Testis (tissue), 5 donors: ENCODE data around the gene BMP5. TPM values are rescaled to one million over a fixed set of nuclear protein-coding genes. Genes with fewer than 3 reads are reported as not detected.

Experiments used
- DNase-seq: peaks from one replicate; pipeline ENCODE4 v3.0.0-alpha.2; 2019
- H3K27ac ChIP-seq, 2 donors: fragments of 200-600 bp; sonication (generic); one replicate each; pipeline ENCODE4 v1.5.1; 2019
- H3K27me3 ChIP-seq: fragments of 200-600 bp; sonication (generic); one replicate; pipeline ENCODE4 v1.5.1; 2019
- H3K36me3 ChIP-seq: fragments of 200-600 bp; sonication (generic); one replicate; pipeline ENCODE4 v1.5.1; 2017; ENCODE audit warnings: low read depth; ENCODE audit errors: missing control alignments
- H3K4me1 ChIP-seq: fragments of 200-600 bp; sonication (generic); one replicate; pipeline ENCODE4 v1.5.1; 2019
- H3K4me3 ChIP-seq, 2 donors: fragments of 200-600 bp; sonication (generic); one replicate each; pipeline ENCODE4 v1.5.1; 2017 to 2019
- H3K9me3 ChIP-seq: fragments of 200-600 bp; sonication (generic); one replicate; pipeline ENCODE4 v1.5.1; 2017
- CTCF ChIP-seq, 3 experiments: fragments of 450-650 bp in 2 of 3; fragments of 200-600 bp in 1 of 3; sonication (generic) in 1 of 3; IDR thresholded peaks; one replicate each; pipeline ENCODE4 v1.5.1; 2016 to 2019; ENCODE audit warnings: antibody characterized with exemption in 3 of 3, mild to moderate bottlenecking in 2 of 3, moderate library complexity in 1 of 3
- POLR2A ChIP-seq: fragments of 450-650 bp; IDR thresholded peaks from one replicate; pipeline ENCODE4 v1.6.1; 2017; ENCODE audit warnings: antibody characterized with exemption, mild to moderate bottlenecking, moderate library complexity
- WGBS, 2 donors: methylation state at CpG; one replicate each; pipeline ENCODE4 v1.1.5; 2018; 5-methylcytosine and 5-hydroxymethylcytosine counted together
- intact Hi-C: fragments of 100-400 bp; cut with DNase I; formaldehyde crosslinking; loops from one replicate; pipeline ENCODE4 v1.15.1; 2023; ENCODE audit warnings: low total_unique reads
- long read RNA-seq, 2 donors: transcript quantifications; one replicate each; lab custom pipeline, GENCODE V29; 2026
- polyA plus RNA-seq: library from polyadenylated mRNA; stranded (reverse); fragments of 350-450 nt; fragmentation: Illumina TruSeq; extraction: RNeasy Lipid Tissue Mini Kit (QIAGEN cat#74804); gene quantifications from one replicate; pipeline ENCODE4 v1.2.3, GENCODE V29; 2014; ENCODE audit warnings: low read depth, low replicate concordance; ENCODE audit not compliant: insufficient read depth
- total RNA-seq, 2 donors: library from RNA; depleted of rRNA; stranded (reverse); fragments of >200 nt; gene quantifications; one replicate each; pipeline ENCODE4 v1.2.3, GENCODE V29; 2016

Gene BMP5
- total RNA-seq (under 1 TPM in 1 of 2 donors, not detected in 1; 0.06 TPM), polyA plus RNA-seq (0.12 TPM)
- long read RNA-seq, donor 1, result 0 reads
- long read RNA-seq, donor 2, result 0 reads

GRCh38 chr6:55875400-55875799 lies at the start of gene BMP5:
BMP5 (minus strand) TSS chr6:55875590; CDS start chr6:55874865, 725 bp downstream.
- H3K9me3 ChIP-seq, result no peaks in the 10 kb centered on the region
- WGBS, 2 donors, result 81 to 87% methylated on average over 2 of the region's 2 CpGs
- no peaks in the 10 kb centered on the region for H3K36me3 ChIP-seq
- no peak for DNase-seq
- no peak within 1 kb of the TSS for H3K4me3 ChIP-seq
- TF ChIP-seq POLR2A (no peak), CTCF (IDR thresholded peaks at IDR 0.05) (no peak)
- no peak within 1 kb of the TSS for H3K27ac ChIP-seq
- H3K4me1 ChIP-seq, result no peaks in the 10 kb centered on the region
- H3K27me3 ChIP-seq, result no peaks in the 10 kb centered on the region
- intact Hi-C loops, result no loop called here

GRCh38 chr6:55922406-55922805 lies 47.0 kb upstream of the BMP5 start:
- no peaks in the 10 kb centered on the region for H3K36me3 ChIP-seq
- intact Hi-C loops, result no loop called here
- TF ChIP-seq CTCF (IDR thresholded peaks at IDR 0.05) (no peak), POLR2A (no peak)
- no peak overlapping the region for H3K27ac ChIP-seq
- no peaks in the 10 kb centered on the region for H3K9me3 ChIP-seq
- no peaks in the 10 kb centered on the region for H3K27me3 ChIP-seq
- no peak for DNase-seq
- no peak overlapping the region for H3K4me3 ChIP-seq
- no peaks in the 10 kb centered on the region for H3K4me1 ChIP-seq

GRCh38 chr6:55919716-55920308 lies 44.4 kb upstream of the BMP5 start:
- no peaks in the 10 kb centered on the region for H3K36me3 ChIP-seq
- no peak overlapping the region for H3K27ac ChIP-seq
- H3K4me3 ChIP-seq, result no peak overlapping the region
- no peaks in the 10 kb centered on the region for H3K9me3 ChIP-seq
- DNase-seq, result no peak
- TF ChIP-seq POLR2A, result no peak
- no peak for TF ChIP-seq CTCF (IDR thresholded peaks at IDR 0.05)
- H3K4me1 ChIP-seq, result no peaks in the 10 kb centered on the region
- intact Hi-C loops, result no loop called here
- no peaks in the 10 kb centered on the region for H3K27me3 ChIP-seq
- WGBS, 2 donors, result 74 to 89% methylated on average over 5 of the region's 5 CpGs

GRCh38 chr6:55918639-55919038 lies 43.2 kb upstream of the BMP5 start:
- Histone ChIP-seq H3K9me3 (no peaks in the 10 kb centered on the region), H3K36me3 (no peaks in the 10 kb centered on the region), H3K4me1 (no peaks in the 10 kb centered on the region), H3K4me3 (no peak overlapping the region), H3K27me3 (no peaks in the 10 kb centered on the region), H3K27ac (no peak overlapping the region)
- DNase-seq, result no peak
- TF ChIP-seq POLR2A, result no peak
- no peak for TF ChIP-seq CTCF (IDR thresholded peaks at IDR 0.05)
- WGBS, 2 donors, result 48 to 89% methylated on average over 2 of the region's 2 CpGs
- intact Hi-C loops, result no loop called here
